GM21423 (cell line): ENCODE results near the gene EMC1.
A peak's percentile ranks its signal among the peaks of the same experiment; 100 is the strongest.
"Not testable (repeated sequence)": the region's sequence is repeated elsewhere in the genome, so short reads cannot be mapped to it uniquely, and the experiment has no call there.

ENCODE experiments used
- ATAC-seq: cut with Tn5 transposase; IDR thresholded peaks from one replicate; pipeline ENCODE4 v1.9.1; 2021; ENCODE audit warnings: mild to moderate bottlenecking, moderate library complexity; ENCODE audit not compliant: unreplicated experiment

Gene EMC1

DNA sequence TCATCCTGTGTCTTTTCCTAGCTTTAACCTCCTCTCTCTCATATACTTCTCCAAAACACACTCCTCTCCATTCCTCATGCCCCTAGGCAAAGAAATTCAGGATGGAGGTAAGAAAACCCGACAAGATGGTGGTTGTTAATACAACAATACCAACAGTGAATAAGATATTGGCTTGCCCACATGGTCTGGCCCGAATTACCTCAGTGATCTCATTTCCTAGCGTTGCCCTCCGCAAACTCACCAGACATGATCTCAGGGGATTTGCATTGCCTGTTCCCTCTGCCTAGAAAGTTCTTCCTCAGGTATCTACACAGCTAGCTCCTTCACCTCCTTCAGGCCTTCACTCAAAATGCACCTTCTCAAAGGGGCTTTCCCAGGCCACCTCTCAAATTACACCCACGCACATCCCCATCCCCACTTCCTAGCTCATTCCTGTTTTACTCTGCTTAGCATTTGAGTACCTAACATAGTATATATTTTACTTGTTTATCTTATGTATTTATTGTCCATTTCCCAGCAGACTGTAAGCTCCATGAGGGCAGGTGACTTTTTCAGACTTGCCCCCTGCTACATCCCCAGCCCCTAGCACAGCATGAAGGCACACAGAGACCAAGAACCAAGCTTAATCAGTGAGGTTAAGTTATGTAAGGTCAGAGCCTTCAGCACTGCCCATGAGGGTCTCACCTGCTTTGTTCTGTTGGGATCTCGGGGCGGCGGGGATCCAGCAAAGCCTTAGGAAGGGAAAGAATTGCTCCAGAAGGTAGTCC lies 31.1 kb downstream of the EMC1 start:
- ATAC-seq = no peak

DNA sequence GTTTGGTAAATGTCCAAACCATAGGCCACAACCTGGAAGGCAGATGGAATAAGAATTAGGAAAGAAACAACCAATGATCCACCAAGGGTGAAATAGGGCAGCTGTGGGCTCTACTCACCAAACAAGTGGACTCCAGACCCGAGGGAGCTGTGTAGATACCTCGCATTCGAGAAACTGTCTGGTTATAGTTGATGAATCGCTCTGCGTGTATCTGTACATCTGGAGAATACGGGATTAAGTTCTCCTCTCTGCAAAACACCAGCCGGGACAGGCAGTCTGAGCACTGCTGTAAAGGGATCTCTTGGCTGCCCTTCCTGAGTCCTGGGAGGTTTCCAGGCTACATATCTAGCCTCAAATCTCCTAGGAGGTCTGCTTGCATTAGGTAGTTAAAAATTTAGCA lies 31.9 kb downstream of the EMC1 start:
- ATAC-seq = no peak

DNA sequence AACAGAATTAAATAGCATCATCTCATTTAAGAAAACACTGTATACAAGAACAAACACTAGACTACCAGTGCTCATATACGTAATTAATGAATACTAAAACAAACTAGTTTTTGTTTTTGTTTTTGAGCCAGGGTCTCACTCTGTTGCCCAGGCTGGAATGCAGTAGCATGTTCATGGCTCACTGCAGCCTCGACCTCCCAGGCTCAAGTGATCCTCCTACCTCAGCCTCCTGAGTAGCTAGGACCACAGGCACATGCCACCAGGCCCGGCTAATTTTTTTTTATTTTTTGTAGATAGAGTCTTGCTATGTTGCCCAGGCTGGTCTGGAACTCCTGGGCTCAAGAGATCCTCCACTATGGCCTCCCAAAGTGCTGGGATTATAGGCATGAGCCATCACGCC lies 34.7 kb downstream of the EMC1 start:
- not testable (repeated sequence) for ATAC-seq

DNA sequence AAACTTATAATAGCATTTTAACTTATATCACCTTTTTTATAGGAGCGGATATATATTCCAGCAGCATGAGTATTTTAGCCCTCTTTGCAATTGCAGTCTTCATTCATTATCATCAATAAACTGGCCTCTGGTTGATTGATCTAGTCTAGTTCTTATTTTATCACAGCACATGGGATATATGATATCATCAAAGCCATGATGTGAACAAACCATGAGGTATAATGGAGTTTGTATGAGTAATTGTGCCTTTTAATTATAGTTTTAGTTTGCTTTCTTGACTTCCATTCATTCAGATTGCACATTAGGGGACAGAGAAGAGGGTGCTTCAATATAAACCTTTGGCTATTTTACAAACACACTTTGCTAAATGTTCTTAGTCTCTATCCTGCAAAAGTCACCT lies 37.7 kb downstream of the EMC1 start:
- ATAC-seq = no peak

DNA sequence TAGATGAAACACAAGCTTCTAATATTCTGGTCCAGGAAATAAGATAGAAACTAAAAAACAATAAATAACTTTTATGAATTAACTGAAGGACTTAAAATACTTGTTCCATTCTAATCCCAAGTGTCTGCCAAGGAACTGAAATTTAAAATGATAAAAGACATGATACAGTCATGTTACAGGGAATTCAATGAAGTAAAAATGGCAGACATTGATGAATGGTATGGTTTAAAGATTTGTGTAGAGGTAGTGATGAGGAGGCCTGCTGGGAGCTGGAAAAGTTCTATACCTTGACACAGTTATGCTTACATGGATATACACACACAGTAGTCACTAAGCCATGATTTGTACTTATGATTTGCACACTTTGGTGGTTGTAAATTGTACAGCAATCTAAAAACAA lies 39.2 kb downstream of the EMC1 start:
- ATAC-seq = no peak

DNA sequence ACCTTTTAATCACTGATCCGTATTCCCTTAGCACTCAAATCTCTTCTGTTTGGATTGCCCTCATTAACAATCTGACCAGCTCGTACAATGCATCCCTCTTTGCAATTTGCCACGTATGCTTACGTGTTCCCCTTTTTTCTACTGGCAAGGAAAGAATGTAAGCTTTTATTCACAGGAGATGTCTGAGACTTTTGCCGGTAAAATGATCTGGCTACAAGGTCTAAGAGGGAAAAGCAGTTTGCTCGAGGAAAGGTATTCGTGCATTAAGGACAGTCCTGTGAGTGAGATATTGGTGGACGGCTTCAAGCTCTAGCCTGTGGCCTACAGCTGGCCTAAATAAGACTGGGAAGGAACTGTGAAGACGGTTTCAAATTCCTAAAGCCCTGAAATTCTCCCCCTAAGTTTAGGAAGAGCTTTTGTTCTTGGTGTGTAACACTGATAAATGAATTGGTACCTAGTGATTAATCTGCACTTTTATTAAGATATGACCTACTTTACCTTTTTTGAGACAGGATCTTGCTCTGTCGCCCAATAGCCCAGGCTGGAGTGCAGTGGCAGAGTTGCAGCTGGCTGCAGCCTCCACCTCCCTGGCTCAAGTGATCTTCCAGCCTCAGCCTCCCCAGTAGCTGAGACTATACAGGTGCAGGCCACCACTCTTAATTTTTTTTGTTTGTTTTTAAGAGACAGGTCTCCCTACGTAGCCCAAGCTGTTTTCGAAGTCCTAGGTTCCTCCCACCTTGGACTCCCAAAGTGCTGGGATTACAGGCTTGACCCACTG lies 40.4 kb downstream of the EMC1 start:
- ATAC-seq = no peak

DNA sequence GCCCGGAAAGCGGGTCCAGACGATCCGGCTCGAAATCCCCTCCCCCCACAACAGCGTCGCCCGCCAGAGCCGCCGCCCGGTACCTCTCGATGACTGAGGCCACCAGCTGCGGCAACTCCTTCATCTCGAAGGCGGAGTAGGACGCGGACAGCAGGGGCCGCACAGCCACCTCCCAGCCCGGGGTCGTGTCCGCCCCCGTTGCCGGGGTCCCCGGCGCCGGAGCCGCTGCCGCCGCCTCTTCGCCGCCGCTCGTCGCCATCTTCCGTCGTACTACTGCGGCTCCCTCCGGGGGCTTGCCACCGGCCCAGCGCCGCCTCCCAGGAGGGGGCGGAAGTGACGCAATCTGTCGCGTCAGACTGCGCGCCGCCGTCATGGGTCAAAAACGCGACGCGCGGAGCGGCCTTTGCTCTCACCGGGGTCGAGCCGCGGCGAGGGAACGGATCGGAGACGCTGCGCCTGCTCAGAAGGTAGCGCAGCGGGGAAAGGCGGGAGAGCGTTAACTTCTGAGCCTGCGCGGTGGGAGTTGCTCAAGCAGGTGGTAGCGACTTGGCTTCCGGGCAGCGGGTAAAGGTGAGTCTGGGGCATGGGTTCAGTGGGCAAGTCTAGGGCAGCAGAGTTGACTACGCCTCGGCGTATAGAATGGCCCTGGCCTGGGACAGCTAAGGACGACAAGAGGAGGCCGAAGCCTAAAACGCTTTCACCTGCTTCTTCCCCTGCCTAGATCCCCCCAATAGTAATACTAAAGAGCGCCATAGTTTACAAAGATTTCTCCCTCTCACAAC lies 41.1 kb downstream of the EMC1 start, which contains the start of gene UBR4:
UBR4 (minus strand) TSS at position 277 of the 782 bp plus-strand sequence; CDS start at position 259, 18 bp downstream.
- peak; percentile 80 for ATAC-seq

DNA sequence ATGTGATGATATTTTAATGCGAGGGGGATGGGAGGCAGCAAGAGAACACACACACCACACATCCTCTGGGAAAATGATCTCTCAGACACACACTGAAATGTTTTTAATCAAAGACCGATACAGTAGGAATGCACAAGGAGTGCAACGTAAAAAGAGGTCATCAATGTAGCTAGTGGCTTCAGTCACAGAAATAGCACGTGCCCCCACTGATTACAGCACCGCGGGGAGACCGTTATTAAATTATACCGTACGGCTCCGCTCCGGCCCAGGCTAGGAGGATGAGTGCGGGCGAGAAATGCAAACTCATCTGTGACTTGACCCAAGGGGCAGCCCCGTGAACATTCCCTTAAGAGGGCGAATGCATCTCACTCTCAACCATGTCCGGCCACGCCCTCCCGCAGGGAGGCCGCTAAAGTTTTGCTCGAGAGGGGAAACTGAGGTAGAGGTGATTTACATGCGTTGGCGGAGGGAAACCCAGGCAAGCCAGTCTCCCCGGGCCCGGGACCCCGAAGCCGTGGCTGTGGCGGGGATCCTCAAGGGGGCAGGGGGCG lies 41.8 kb downstream of the EMC1 start:
- ATAC-seq = peak; percentile 38

DNA sequence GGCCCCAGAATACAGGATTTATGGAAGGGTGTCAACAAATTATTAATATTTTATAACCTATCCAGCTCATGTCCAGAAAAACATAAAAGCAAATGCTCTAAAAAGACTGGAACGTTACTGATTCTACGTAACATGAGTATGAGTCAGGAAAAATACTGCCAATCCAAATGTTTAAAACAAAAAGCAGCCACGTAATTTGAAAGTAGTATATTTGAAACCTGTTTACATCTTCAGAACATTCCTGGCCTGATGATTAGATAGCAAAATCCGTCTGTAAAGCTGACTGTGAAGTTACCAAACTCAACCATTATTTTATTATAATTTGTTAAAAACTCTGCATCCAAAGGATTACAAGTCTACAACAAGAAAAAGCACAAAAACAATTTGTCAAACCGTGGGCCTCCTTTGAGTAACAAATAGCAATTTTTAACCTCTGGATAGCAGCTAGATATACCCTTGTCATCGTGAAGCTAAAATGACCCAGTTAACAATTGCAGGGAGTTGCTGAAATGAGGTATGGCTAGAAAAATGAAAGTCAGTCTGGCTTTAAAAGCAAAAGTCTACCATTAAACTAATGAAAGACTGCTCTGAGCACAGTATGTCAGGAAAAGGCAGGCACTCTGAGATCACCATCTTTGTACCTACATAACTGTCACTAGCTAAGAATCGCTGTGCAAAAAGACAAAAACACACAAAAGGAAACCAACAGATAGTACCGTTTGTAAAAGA lies 42.5 kb downstream of the EMC1 start:
- ATAC-seq = no peak

DNA sequence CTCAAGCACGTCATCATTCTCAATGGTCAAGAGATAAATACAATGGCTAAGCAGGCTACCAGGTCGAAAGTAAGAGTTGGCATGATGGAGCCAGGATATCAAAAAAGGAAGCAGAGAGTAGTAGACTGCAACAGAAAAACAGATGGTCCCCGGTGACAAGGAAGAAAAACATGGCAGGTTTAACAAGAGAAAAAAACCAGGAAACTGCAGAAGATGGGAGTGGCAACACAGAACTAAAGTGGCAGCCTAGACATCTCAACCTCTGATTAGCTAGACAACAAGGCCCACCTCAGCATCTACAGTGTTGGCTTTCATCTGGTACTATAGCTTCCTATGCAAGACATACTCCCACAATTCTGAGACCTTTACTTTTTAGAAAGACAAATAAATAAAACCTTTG lies 44.4 kb downstream of the EMC1 start:
- ATAC-seq = no peak

DNA sequence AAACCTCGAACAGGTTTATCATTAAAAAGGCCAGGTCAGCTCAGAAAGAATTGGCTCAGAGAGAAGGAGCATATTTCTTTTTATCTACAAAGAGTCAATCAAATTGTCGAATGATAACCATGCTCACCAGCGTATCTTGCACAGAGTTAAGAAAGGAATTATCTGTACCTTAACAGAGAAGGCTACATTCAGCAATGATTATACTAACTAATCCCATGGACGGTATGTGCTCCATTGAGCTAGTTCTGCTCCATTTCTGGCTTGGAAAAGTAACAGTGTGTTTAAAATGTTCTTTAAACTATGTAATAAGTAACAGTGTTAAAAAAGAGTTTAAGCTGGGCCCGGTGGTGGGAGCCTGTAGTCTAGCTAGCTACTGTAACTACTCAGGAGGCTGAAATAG lies 45.5 kb downstream of the EMC1 start:
- no peak for ATAC-seq

DNA sequence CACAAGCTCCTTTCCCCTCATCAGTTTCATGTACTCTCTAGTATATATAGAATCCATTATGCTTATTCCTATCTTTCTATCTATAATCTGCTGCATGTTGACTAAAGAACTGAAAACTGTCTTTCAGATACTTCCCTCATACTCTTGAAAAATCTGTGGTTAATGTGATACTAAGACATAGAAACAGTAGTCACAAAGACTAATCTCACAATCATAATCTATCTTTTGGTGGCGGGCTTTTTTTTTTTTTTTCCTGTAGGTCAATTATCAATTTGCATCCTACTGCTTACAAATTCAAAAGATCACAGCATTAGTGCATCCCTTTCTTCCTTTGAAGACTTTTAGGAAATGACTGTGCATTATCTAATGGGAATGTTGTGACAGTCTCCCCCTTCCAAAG lies 45.9 kb downstream of the EMC1 start:
- ATAC-seq = no peak

DNA sequence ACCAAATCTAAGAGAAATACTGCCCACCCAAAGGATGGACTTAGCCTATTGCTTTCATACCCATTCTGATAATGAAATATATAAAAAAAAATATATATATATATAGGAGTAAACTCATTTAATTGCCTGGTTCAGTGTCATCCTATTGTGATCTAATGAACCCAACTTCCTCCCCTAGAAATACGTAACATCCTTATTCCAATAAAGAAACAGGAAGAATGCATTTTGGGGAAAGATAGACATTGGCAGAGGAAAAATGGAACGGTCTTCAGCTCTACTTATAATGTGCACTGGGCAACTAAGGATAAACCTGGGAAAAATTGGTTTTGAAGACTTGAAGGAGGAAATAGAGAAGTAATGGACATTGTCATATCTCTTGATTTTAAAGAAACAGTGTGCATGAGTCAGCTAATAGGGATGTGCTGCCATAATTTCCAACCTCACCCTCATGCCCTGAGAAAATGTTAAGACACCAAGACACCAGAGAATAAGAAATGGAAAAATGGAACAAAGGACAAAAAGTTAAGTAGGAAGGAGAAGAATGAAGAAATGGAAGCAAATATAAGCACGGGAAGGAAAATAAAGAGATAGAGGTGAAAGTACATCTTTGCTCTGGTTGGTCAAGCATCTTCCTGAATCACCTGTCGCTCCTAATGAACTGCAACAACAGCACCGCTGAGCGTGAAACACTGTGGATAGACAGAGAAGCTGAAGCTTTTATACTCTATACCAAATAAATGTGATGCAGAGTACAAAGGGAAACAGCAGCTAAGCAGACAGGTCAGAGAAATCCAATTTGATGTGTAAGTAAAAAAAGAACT lies 46.7 kb downstream of the EMC1 start:
- no peak for ATAC-seq

DNA sequence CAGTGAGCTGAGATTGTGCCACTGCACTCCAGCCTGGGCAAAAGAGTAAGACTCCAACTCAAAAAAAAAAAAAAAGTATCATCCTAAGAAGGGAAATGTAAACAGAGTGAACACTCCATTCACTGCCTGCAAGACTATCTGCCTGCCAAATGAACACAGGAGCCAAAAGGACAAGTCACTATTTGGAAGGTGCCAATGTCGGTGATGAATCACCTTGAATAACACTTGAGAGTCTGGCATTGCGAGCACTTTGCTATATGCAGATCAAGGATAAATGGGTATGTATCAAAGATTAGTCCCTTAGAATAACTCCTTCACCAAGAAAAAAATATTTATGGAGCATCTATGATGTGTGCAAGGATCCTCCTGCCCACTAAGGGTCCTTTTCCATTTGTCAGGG lies 47.9 kb downstream of the EMC1 start:
- ATAC-seq = no peak

DNA sequence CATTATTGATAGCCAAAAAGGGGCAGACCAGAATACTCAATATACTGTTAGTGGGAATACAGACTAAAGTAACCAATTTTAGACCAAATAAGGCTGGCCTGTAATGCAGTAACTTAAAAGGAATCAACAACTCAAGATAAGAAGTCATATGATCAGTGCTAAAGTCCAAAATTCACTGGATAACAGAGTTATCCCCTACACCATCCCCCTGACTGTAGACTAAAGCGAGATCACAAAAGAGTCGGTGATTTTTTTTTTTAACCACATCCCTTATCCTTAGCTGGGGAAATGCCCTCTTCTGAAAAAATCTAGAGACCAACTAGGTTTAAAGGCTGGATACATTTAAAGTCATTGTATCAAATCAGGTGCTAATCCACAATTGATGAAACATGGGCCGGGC lies 48.9 kb downstream of the EMC1 start:
- no peak for ATAC-seq

DNA sequence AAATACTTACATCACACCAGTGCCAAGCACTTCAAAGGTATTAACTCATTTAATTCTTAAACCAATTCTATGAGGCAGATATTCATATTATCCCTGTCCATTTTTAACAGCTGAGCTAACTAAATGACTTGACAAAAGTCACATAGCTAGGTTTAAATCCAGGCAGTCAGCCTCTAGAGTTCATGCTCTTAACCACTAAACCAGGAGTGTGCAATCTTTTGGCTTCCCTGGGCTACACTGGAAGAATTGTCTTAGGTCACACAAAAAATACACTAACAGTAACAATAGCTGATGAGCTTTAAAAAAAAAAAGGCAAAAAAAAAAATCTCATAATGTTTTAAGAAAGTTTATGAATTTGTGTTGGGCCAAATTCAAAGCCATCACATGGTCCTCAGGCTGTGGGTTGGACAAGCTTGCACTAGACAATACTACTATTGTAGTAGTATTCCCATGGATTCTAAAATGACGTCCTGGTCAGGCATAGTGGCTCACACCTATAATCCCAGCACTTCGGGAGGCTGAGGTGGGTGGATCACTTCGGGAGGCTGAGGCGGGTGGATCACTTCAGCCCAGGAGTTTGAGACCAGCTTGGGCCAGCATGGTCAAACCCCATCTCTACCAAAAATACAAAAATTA lies 51.2 kb downstream of the EMC1 start:
- no peak for ATAC-seq

DNA sequence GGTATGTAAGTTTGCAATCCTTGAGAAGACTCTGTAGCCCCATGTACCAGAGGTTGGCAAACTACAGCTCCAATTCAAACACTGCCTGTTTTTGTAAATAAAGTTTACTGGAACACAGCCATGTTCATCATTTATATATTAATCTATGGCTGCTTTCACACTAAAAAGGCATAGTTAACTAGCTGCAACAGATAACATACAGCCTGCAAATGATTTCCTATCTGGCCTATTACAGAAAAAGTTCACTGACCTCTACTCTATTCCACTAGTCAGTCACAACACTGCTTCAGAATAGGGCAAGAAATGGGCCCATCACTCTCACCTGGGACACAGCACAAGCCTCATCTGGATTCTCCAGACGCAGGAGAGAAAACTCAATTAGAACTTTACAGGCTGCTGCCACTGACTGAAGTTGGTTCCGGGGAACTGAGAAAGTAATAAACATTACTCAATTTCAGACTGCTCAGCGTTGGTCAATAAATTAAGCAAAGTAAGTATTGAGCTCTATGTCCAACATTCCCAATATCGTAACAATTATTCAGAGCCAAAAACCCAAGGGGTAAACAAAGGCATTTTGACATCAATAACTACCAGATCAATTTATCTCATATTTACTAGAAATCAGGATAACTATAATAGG lies 51.9 kb downstream of the EMC1 start:
- no peak for ATAC-seq

DNA sequence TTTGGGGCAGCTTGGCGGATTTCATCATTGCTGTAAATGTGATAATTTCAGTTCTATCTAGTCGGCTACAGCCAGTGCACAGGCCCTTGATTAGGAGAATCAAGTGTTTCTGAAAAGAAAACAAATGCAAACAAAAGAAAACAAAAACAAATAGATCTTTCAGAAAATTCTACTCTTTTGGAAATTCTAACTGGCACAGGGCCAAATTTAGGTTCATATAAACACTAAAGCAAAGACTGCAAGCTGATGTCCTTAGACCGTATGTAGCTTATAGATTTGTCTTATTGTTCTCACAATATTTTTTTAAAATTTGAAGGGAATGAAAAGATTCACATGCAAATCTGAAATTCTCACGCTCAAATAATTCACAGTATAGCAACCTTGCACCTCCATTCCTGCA lies 52.5 kb downstream of the EMC1 start:
- ATAC-seq = no peak

DNA sequence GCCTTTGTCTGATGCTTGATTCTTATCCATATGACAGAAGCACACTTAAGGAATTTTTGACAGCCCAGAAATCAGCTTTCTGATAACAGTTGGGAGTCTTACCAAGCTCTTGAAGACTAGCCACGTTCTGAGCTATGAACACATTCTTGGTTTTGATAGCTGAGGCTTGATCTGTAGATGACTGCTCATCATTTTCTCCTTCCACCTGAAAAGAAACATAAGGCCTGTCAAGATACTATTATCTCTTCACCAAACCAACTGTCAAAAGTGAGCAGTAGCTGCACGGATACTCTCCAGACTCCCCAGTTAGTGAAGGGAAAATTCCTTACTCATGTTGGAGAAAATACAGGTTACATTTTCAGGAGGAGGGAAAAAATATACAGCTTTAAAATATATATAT lies 53.5 kb downstream of the EMC1 start:
- no peak for ATAC-seq
